ENCODE results near the gene IBTK.

GRCh38 chr6:82275686-82276085 is 28.1 kb upstream of the IBTK start:
- no peak for TF ChIP-seq POLR2A (IDR thresholded peaks at IDR 0.05)
- no peak for TF ChIP-seq EP300 (IDR thresholded peaks at IDR 0.05)
